A375 (cell line): ENCODE measurements around the gene CHST11. TPM values are rescaled to one million over a fixed set of nuclear protein-coding genes. Genes with fewer than 3 reads are reported as not detected.

ENCODE experiments used
- small RNA-seq: library from RNA; depleted of rRNA; stranded (forward); fragments of <200 nt; gene quantifications from one replicate; pipeline ENCODE3, GENCODE V24; 2014
- total RNA-seq: library from RNA; depleted of rRNA; stranded (reverse); fragments of >200 nt; shearing (Covaris generic); gene quantifications from 2 replicates; pipeline ENCODE4 v1.2.3, GENCODE V29; 2014; rRNA removed

Gene CHST11
- total RNA-seq = 22.8 and 28.3 TPM in 2 replicates

DNA sequence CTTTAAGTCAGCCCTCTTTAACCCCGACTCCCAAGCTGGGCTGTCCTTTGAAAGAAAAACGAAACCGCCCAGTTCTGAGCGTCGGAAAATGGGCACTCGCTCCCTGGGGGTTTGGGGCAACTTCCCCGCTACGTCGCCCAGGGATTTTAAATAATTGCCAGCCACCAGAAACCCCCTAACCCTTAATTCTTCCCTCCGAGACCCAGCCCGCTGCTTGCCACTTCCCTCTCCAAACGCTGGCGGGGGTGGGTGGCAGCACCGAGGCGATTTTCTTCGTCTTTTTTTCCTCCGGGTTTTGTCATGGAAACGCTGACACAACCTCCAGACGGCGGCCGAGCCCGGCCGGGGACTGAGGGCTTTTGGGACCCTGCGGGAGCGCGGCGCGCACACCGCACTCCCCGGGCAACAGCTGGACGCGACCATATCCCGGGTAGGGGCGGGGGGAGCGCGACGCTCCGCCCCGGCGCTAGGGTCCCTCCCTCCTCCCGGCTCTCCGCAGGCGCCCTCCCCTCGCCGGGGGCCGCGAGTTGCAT lies at the start of gene CHST11:
Gene CHST11, plus strand, starts transcription at position 532 of the 533 bp plus-strand sequence.

Small RNA genes within 50 kb of the gene (small RNA-seq; reads per million reads assigned to genes)
- gene MIR3922 = not detected

Other genes starting within 250 kb of the CHST11 start
- gene TXNRD1, start 241.2 kb upstream of the CHST11 start, total RNA-seq = 200 and 240 TPM in 2 replicates
- gene EID3, start 153.2 kb upstream of the CHST11 start, total RNA-seq = 5.9 and 11.1 TPM in 2 replicates